GM13977 (cell line): ENCODE data around the gene SMARCA2.

ENCODE experiments used
- DNase-seq: peaks from one replicate; pipeline ENCODE4 v3.0.0; 2012; ENCODE audit warnings: low spot score
- in situ Hi-C: fragments of 300-500 bp; cut with MboI; formaldehyde crosslinking; loops from one replicate; pipeline ENCODE4 v1.12.0; 2022; ENCODE audit warnings: low sequenced_read_pairs, low pct_unique_long_range_greater_than_20kb, mixed read lengths, inconsistent platforms; ENCODE audit not compliant: unreplicated experiment
- TF ChIP-seq, protein P1 (sequence below): IDR thresholded peaks from 2 replicates; pipeline ENCODE4 v1.5.1; 2012; ENCODE audit warnings: mild to moderate bottlenecking, control low read depth; ENCODE audit not compliant: insufficient read depth; ENCODE audit errors: extremely low read depth, missing control alignments

The SMARCA2 gene

DNA sequence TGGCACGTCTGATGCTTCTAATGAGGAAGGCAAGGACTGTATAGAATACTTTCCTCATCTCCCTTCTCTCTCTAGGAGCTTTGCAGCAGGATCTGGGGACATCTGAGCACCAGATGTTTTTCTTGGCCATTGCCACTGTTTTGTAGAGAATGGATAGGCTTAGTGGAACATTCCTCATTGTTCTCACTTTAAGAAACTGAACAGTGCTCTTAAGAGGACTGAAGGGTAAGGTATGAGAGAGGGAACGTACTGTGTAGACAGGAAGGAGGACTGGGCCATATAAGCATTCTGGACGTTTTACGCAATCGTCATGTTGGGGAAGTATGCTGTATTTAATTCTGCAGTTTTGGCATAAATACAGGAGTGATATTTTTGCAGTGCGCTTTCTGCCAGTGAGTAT is 70.6 kb downstream of the SMARCA2 start:
- TF ChIP-seq, protein P1, sequence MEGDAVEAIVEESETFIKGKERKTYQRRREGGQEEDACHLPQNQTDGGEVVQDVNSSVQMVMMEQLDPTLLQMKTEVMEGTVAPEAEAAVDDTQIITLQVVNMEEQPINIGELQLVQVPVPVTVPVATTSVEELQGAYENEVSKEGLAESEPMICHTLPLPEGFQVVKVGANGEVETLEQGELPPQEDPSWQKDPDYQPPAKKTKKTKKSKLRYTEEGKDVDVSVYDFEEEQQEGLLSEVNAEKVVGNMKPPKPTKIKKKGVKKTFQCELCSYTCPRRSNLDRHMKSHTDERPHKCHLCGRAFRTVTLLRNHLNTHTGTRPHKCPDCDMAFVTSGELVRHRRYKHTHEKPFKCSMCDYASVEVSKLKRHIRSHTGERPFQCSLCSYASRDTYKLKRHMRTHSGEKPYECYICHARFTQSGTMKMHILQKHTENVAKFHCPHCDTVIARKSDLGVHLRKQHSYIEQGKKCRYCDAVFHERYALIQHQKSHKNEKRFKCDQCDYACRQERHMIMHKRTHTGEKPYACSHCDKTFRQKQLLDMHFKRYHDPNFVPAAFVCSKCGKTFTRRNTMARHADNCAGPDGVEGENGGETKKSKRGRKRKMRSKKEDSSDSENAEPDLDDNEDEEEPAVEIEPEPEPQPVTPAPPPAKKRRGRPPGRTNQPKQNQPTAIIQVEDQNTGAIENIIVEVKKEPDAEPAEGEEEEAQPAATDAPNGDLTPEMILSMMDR, result no peak
- in situ Hi-C loops, result loop anchor here (25.0 kb wide), 1 partner anchor 373 kb away; no protein-coding TSS in a partner anchor
- DNase-seq, result no peak

DNA sequence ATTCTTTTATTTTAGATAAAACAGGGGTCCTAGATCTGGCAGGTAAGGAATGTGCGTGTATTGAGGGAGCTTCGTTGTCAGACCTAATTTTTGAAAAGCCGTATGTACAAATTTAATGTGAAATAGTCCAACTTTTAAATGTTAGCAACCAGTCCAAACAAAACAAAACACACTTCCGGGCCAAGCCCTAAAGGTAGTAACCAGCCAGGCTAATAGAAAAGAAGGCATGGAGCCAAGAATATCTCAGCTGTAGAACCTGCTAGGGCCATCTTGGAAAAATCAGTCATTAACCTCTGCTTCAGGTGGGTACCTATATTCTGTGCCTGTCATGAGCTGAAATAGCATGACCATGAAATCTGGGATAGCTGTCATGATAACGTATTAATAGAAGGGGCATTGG is 71.0 kb downstream of the SMARCA2 start:
- TF ChIP-seq, protein P1, result no peak
- DNase-seq, result no peak
- in situ Hi-C loops, result loop anchor here (25.0 kb wide), 1 partner anchor 374 kb away; no protein-coding TSS in a partner anchor

DNA sequence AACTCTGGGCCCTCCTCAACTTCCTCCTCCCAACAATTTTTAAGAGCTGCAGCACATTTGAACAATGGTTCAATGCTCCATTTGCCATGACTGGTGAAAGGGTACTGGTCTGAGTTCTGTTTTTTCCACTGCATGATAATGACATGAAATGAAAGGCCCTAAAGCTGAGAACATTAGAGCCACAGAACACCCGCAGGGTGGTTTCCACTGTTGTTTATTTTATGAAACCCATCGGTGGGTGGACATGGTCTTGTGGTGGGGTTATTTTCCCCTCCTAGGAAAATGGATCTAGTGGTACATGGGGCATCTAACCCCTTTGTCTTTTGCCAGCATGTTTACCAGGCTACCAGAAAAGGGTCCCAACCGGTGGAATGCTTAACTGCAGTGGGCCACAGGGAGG is 71.8 kb downstream of the SMARCA2 start:
- in situ Hi-C loops, result loop anchor here (25.0 kb wide), 1 partner anchor 375 kb away; no protein-coding TSS in a partner anchor
- peak; percentile 21 for DNase-seq
- TF ChIP-seq, protein P1, result no peak

GRCh38 chr9:2087500-2088313 is 72.6 kb downstream of the SMARCA2 start:
- in situ Hi-C loops, result loop anchor here (25.0 kb wide), 1 partner anchor 375 kb away; no protein-coding TSS in a partner anchor

DNA sequence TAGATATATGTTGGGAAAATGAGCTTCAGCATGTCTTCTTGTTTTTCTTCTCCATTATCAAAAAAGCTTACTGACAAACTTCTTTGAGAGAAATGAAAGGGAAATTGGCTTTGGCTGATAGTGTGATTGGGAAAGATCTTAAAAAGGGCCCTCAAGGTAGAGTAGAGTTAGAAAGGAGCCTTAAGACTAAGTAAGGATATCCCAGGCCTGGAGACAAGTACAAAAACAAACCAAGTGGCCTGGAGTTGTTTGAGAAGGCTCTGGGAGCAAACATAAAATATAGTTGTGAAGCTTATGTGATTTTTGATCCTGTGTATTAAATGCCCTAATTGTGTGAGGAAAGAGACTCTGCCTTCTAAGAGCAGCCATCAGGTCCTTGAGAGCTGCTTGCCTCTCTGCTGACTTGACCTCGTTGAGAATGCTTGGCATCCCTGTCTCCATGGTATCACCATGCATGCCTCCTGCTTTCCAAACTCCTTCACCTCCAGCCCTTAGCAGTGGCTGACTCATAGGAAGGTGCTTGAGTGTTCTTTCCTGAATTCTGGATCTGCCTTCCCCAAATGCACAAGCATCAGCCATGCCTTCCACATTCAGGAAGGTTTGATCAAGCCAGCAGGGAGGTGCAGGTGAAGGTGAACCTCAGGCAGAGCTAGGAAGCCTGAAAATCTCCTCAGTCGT is 78.9 kb downstream of the SMARCA2 start:
- DNase-seq, result no peak
- in situ Hi-C loops, result loop anchor here (25.0 kb wide), 1 partner anchor 382 kb away; no protein-coding TSS in a partner anchor
- TF ChIP-seq, protein P1, result no peak

More at GRCh38 chr9:2087500-2088313, 72.6 kb downstream of the SMARCA2 start:
- TF ChIP-seq, protein P1, result peak; percentile 60
- DNase-seq, result peak; percentile 45

DNA sequence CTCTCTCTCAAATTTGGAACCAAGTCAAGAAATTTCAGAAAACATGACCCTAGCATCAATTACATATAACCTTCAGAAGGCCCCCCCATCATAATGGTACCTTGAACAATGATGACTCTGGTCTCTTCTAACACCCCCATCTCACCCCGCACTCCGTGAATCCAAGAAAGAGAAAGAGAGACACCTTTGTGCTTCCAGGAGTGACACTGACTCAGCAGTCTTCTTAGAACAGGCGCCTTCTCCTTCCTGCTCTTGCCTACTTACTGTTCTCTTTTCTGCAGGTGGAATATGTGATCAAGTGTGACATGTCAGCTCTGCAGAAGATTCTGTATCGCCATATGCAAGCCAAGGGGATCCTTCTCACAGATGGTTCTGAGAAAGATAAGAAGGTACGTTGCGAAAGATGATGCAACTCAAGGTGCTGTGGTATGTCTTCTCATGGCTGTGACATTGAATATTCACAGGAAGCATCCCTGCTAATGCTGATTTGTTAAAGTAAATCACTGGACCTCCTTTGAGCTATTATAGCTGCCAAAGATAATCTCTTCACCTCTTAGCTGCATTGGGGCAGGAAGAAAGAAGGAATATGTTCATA is 81.3 kb downstream of the SMARCA2 start:
- DNase-seq, result no peak
- in situ Hi-C loops, result loop anchor here (25.0 kb wide), 1 partner anchor 384 kb away; no protein-coding TSS in a partner anchor

More for the DNA sequence above, 81.3 kb downstream of the SMARCA2 start:
- TF ChIP-seq, protein P1, result no peak
